ENCODE measurements around the gene TPSD1.
"Not testable (repeated sequence)": the region's sequence is repeated elsewhere in the genome, so short reads cannot be mapped to it uniquely, and the experiment has no call there.

DNA sequence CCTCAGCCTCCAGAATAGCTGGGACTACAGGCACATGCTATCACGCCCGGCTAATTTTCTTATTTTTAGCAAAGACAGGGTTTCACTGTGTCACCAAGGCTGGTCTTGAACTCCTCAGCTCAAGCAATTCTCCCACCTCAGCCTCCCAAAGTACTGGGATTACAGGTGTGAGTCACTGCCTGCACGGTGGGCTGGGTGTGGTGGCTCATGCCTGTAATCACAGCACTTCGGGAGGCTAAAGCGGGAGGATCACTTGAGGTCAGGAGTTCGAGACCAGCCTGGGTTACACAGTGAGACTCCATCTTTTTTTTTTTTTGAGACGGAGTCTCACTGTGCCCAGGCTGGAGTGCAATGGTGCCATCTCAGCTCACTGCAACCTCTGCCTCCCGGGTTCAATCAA, 36.9 kb downstream of the TPSD1 start:
- TF ChIP-seq, protein P1, sequence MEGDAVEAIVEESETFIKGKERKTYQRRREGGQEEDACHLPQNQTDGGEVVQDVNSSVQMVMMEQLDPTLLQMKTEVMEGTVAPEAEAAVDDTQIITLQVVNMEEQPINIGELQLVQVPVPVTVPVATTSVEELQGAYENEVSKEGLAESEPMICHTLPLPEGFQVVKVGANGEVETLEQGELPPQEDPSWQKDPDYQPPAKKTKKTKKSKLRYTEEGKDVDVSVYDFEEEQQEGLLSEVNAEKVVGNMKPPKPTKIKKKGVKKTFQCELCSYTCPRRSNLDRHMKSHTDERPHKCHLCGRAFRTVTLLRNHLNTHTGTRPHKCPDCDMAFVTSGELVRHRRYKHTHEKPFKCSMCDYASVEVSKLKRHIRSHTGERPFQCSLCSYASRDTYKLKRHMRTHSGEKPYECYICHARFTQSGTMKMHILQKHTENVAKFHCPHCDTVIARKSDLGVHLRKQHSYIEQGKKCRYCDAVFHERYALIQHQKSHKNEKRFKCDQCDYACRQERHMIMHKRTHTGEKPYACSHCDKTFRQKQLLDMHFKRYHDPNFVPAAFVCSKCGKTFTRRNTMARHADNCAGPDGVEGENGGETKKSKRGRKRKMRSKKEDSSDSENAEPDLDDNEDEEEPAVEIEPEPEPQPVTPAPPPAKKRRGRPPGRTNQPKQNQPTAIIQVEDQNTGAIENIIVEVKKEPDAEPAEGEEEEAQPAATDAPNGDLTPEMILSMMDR (IDR thresholded peaks at IDR 0.05) = not testable (repeated sequence)
- TF ChIP-seq EZH2 (IDR thresholded peaks at IDR 0.05; ENCODE audit: borderline replicate concordance, insufficient read depth, low read depth, low read length, poor library complexity, severe bottlenecking) = not testable (repeated sequence)
